PC-9 (cell line): ENCODE results near the gene TRPC4AP. TPM values are rescaled to one million over a fixed set of nuclear protein-coding genes. Genes with fewer than 3 reads are reported as not detected.

Source experiments
- BruUV-seq: library from RNA; stranded (reverse); fragments of 400-500 nt; replicated peaks from 2 replicates; lab custom pipeline; 2021; lab: Mats Ljungman, UMichigan
- CTCF ChIA-PET: fragments of 300-600 bp; sonication (Branson Sonifier 250); formaldehyde crosslinking; loops from one replicate; lab custom pipeline; 2022; ENCODE audit warnings: antibody characterized with exemption; lab: Charles Lee
- POLR2A ChIA-PET: fragments of 300-600 bp; sonication (Branson Sonifier 250); formaldehyde crosslinking; loops from one replicate; lab custom pipeline; 2022; ENCODE audit warnings: antibody characterized with exemption; ENCODE audit not compliant: unreplicated experiment; lab: Charles Lee
- DNase-seq, 2 experiments: peaks; one replicate each; pipeline versions ENCODE4 v3.0.0 to v3.0.0-alpha.2; 2015 to 2022; ENCODE audit warnings: mixed read lengths in 1 of 2
- H2AFZ ChIP-seq: fragments of 200-600 bp; sonication (generic); 2 replicates; pipeline ENCODE4 v1.8.1; 2017; ENCODE audit warnings: antibody characterized with exemption
- H3F3A ChIP-seq: fragments of 200-600 bp; sonication (generic); 2 replicates; pipeline ENCODE4 v1.8.1; 2017; ENCODE audit warnings: antibody characterized with exemption, mild to moderate bottlenecking, low read depth; ENCODE audit not compliant: insufficient read depth
- H3K27ac ChIP-seq: fragments of 200-600 bp; sonication (generic); 2 replicates; pipeline ENCODE4 v1.6.1; 2016; ENCODE audit warnings: mixed run types
- H3K27me3 ChIP-seq: fragments of 200-600 bp; sonication (generic); 2 replicates; pipeline ENCODE4 v1.6.1; 2016; ENCODE audit warnings: low read depth, mixed run types; ENCODE audit not compliant: insufficient read depth
- H3K36me3 ChIP-seq: fragments of 200-600 bp; sonication (generic); 2 replicates; pipeline ENCODE4 v1.6.1; 2016; ENCODE audit warnings: low read depth, mixed run types
- H3K4me1 ChIP-seq: fragments of 200-600 bp; sonication (generic); replicated peaks from 2 replicates; pipeline ENCODE4 v1.6.1; 2016; ENCODE audit warnings: mixed run types; ENCODE audit not compliant: insufficient read depth
- H3K4me2 ChIP-seq: fragments of 200-600 bp; sonication (generic); 2 replicates; pipeline ENCODE4 v1.6.1; 2017; ENCODE audit warnings: mixed run types
- H3K4me3 ChIP-seq: fragments of 200-600 bp; sonication (generic); 2 replicates; pipeline ENCODE4 v1.6.1; 2016; ENCODE audit warnings: mixed run types
- H3K79me2 ChIP-seq: fragments of 200-600 bp; sonication (generic); 2 replicates; pipeline ENCODE4 v1.6.1; 2017; ENCODE audit warnings: low read depth, mixed run types
- H3K9me2 ChIP-seq: fragments of 200-600 bp; sonication (generic); 2 replicates; pipeline ENCODE4 v1.8.1; 2017; ENCODE audit warnings: mild to moderate bottlenecking; ENCODE audit not compliant: insufficient read depth
- H3K9me3 ChIP-seq: fragments of 200-600 bp; sonication (generic); 2 replicates; pipeline ENCODE4 v1.8.1; 2016; ENCODE audit warnings: low read depth; ENCODE audit not compliant: insufficient read depth
- H4K20me1 ChIP-seq: fragments of 200-600 bp; sonication (generic); 2 replicates; pipeline ENCODE4 v1.8.1; 2017; ENCODE audit not compliant: insufficient read depth
- CTCF ChIP-seq: fragments of 200-600 bp; sonication (generic); conservative IDR thresholded peaks from 2 replicates; pipeline ENCODE4 v1.6.1; 2017; ENCODE audit warnings: mixed run types, antibody characterized with exemption, mild to moderate bottlenecking, moderate library complexity
- EZH2 ChIP-seq: fragments of 200-600 bp; sonication (generic); IDR thresholded peaks from 2 replicates; pipeline ENCODE4 v1.8.0; 2017; ENCODE audit warnings: antibody characterized with exemption, low read depth
- intact Hi-C: fragments of 100-400 bp; cut with micrococcal nuclease; formaldehyde crosslinking; loops from one replicate; pipeline ENCODE4 v1.10.0; 2022; ENCODE audit not compliant: unreplicated experiment
- total RNA-seq: library from RNA; stranded (reverse); gene quantifications from 2 replicates; pipeline ENCODE4 v1.2.3, GENCODE V29; 2021

TRPC4AP gene
- total RNA-seq, 1 experiment from 2014 or later = 51.0 TPM

DNA sequence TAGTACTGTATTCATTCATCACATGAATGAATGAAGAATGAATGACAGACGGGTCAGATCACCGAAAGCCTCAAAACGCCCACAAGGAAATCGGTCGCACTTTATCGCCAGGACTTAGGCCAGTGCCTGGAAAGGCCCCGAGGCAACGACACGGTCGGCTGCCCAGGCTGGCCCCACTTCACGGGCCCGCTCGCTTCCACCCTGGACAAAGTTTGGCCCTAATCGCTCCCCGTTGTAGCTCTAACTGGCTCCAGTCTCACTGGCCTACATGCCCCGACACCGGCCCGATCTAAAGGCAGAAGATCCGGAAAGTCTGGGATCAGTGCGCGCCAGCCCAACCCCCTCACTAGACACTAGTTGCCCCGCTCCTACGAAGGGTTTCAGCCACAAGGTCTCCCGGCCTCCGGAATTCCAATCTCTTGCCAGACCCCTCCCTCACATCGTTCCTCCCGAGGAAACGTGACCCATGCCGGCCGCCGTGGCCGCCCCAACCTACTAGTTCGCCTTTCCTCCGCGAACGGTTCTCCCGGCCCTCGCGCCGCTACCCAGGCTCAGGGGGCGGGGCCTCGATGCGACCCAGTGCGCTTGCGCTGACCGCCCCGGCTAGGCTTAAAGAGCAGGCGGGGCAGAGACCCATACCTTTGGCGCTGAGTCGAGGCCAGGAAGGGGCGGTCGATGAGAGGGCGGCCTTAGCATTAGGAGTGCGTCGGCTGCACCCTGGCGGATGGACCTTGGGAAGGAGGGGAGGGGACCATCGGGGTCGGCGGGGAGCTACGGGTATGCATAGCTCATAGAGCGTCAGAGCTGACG, 137.2 kb downstream of the TRPC4AP start, which contains the start of the genes GSS and MYH7B:
TSS of gene GSS (minus strand) at position 576 of the 810 bp plus-strand sequence. CDS start 3,954 bp downstream, outside the sequence.
TSS of gene MYH7B (plus strand) at position 638 of the 810 bp plus-strand sequence. CDS start 22,138 bp downstream, outside the sequence.
- intact Hi-C loops = loop anchor here (1.0 to 5.0 kb wide), 3 partner anchors 48 to 123 kb away; partner anchors contain the start of gene ACSS2
- Histone ChIP-seq H3K27me3 (no peaks in the 10 kb centered on the region), H3K79me2 (peaks cover 25% of the 10 kb centered on the region), H3K4me2 (peak within 1 kb of the TSS; percentile 100), H4K20me1 (no peaks in the 10 kb centered on the region), H3K9me3 (no peaks in the 10 kb centered on the region), H3K9me2 (no peaks in the 10 kb centered on the region), H2AFZ (peak within 1 kb of the TSS; percentile 80), H3K27ac (peak within 1 kb of the TSS; percentile 87), H3K4me1 (peaks cover 40% of the 10 kb centered on the region), H3K4me3 (peak within 1 kb of the TSS; percentile 69), H3F3A (peaks cover 19% of the 10 kb centered on the region), H3K36me3 (0 out of 2 replicates have a peak, but pooled peaks cover 2% of the 10 kb centered on the region)
- DNase-seq = peak; percentile 89 to 99
- TSS peak; percentile 75 for BruUV-seq
- POLR2A ChIA-PET = interaction anchor here (0.5 to 1.2 kb wide), 9 partner anchors 12 to 203 kb away, joined by 3 to 17 read pairs (median 5); partner anchors contain the start of gene ACSS2
- peak; percentile 61 for TF ChIP-seq CTCF
- no peak for TF ChIP-seq EZH2
- CTCF ChIA-PET = interaction anchor here (0.5 to 1.5 kb wide), 6 partner anchors 78 to 308 kb away, joined by 3 to 20 read pairs (median 5); partner anchors contain the start of gene GGT7

DNA sequence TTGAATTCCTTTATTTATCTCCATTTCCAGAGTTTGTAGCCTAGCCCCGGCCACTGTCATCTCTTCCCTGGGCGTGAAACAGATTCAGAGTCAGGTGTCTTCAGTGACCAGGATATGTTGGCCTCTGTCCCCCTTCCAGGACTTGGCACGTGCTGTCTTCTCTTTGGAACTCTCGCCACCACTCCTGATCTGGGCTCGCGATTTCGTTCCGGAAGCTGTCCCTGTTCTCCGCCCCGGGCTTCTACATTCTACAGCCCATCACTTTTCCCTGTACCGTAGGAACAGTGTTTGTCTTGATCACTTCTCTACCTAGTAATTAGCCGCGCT, 137.7 kb downstream of the TRPC4AP start:
- intact Hi-C loops = loop anchor here (1.0 to 5.0 kb wide), 3 partner anchors 48 to 123 kb away; partner anchors contain the start of gene ACSS2
- peak overlapping the region; percentile 87 for H3K27ac ChIP-seq
- H4K20me1 ChIP-seq = no peaks in the 10 kb centered on the region
- peak overlapping the region; percentile 80 for H2AFZ ChIP-seq
- peaks cover 7% of the 10 kb centered on the region for H3K36me3 ChIP-seq
- H3K79me2 ChIP-seq = peaks cover 25% of the 10 kb centered on the region
- H3K4me2 ChIP-seq = peak overlapping the region; percentile 100
- ChIA-PET POLR2A (interaction anchor here (0.5 to 0.7 kb wide), 3 partner anchors 28 to 131 kb away, joined by 3 to 4 read pairs (median 4); no protein-coding TSS in a partner anchor), CTCF (interaction anchor here (1.4 kb wide), 1 partner anchor 78 kb away, joined by 3 read pairs; no protein-coding TSS in a partner anchor)
- BruUV-seq = no TSS peak
- no peaks in the 10 kb centered on the region for H3K9me3 ChIP-seq
- peaks cover 44% of the 10 kb centered on the region for H3K4me1 ChIP-seq
- TF ChIP-seq CTCF = no peak
- TF ChIP-seq EZH2 = no peak
- no peaks in the 10 kb centered on the region for H3K27me3 ChIP-seq
- peaks cover 19% of the 10 kb centered on the region for H3F3A ChIP-seq
- H3K4me3 ChIP-seq = peak overlapping the region; percentile 69
- H3K9me2 ChIP-seq = no peaks in the 10 kb centered on the region
- DNase-seq = no peak

GRCh38 chr20:34953960-34954359, 138.6 kb downstream of the TRPC4AP start:
- Histone ChIP-seq H3K9me2 (no peaks in the 10 kb centered on the region), H3F3A (peaks cover 19% of the 10 kb centered on the region), H3K79me2 (peaks cover 32% of the 10 kb centered on the region), H3K4me2 (peak overlapping the region; percentile 100), H3K36me3 (peaks cover 17% of the 10 kb centered on the region), H4K20me1 (no peaks in the 10 kb centered on the region), H3K27ac (no peak overlapping the region), H2AFZ (no peak overlapping the region), H3K9me3 (no peaks in the 10 kb centered on the region), H3K4me3 (peak overlapping the region; percentile 69; the same call in 1 of the 2 replicates), H3K27me3 (no peaks in the 10 kb centered on the region), H3K4me1 (peaks cover 48% of the 10 kb centered on the region)
- BruUV-seq = no TSS peak
- TF ChIP-seq CTCF (no peak), EZH2 (no peak)
- ChIA-PET POLR2A (no interaction called here), CTCF (interaction anchor here (0.7 kb wide), 1 partner anchor 16 kb away, joined by 3 read pairs; no protein-coding TSS in a partner anchor)
- DNase-seq = no peak
- intact Hi-C loops = no loop called here
